Sigmoid colon (tissue), 7 donors: ENCODE results near the gene TYMP. TPM values are rescaled to one million over a fixed set of nuclear protein-coding genes. Genes with fewer than 3 reads are reported as not detected.
"Not testable (repeated sequence)": the region's sequence is repeated elsewhere in the genome, so short reads cannot be mapped to it uniquely, and the experiment has no call there.

Experiments
- DNase-seq: peaks from one replicate; pipeline ENCODE4 v3.0.0-alpha.2; 2019
- H3K27ac ChIP-seq, 4 donors: fragments of 200-600 bp; sonication (generic); one replicate each; pipeline ENCODE4 v1.5.1; 2016 to 2019; ENCODE audit warnings: mild to moderate bottlenecking in 1 of 4
- H3K27me3 ChIP-seq, 3 donors: fragments of 200-600 bp; sonication (generic); one replicate each; pipeline ENCODE4 v1.5.1; 2019; ENCODE audit warnings: mild to moderate bottlenecking in 1 of 3
- H3K36me3 ChIP-seq, 4 donors: fragments of 200-600 bp; sonication (generic); one replicate each; pipeline ENCODE4 v1.5.1; 2016 to 2019
- H3K4me1 ChIP-seq, 4 donors: fragments of 200-600 bp; sonication (generic); one replicate each; pipeline ENCODE4 v1.5.1; 2017 to 2019
- H3K4me3 ChIP-seq, 4 donors: fragments of 200-600 bp; sonication (generic); one replicate each; pipeline ENCODE4 v1.5.1; 2017 to 2019; ENCODE audit warnings: mild to moderate bottlenecking in 2 of 4, moderate library complexity in 1 of 4
- H3K9me3 ChIP-seq, 4 donors: fragments of 200-600 bp in 3 of 4; sonication (generic) in 3 of 4; one replicate each; pipeline versions ENCODE4 v1.5.1 to v1.6.1; 2013 to 2019
- CTCF ChIP-seq, 4 experiments: fragments of 450-650 bp in 3 of 4; fragments of 200-600 bp in 1 of 4; IDR thresholded peaks; one replicate each; pipeline ENCODE4 v1.5.1; 2016 to 2019; ENCODE audit warnings: antibody characterized with exemption in 4 of 4, mild to moderate bottlenecking in 3 of 4, moderate library complexity in 2 of 4
- EP300 ChIP-seq, 4 donors: sonication (generic); formaldehyde crosslinking; IDR thresholded peaks; one replicate each; pipeline ENCODE4 v1.6.1; 2017; ENCODE audit warnings: antibody characterized with exemption in 4 of 4
- POLR2A ChIP-seq, 2 donors: fragments of 450-650 bp; IDR thresholded peaks; one replicate each; pipeline ENCODE4 v1.6.1; 2016; ENCODE audit warnings: antibody characterized with exemption in 2 of 2, mild to moderate bottlenecking in 2 of 2, moderate library complexity in 2 of 2
- POLR2AphosphoS5 ChIP-seq, 4 donors: sonication (generic); formaldehyde crosslinking; IDR thresholded peaks; one replicate each; pipeline ENCODE4 v1.6.1; 2017; ENCODE audit warnings: antibody characterized with exemption in 4 of 4
- WGBS, 2 donors: extraction: QIAGEN DNeasy Blood & Tissue Kit; methylation state at CpG; one replicate each; pipeline ENCODE4 v1.1.7; 2013; 5-methylcytosine and 5-hydroxymethylcytosine counted together
- intact Hi-C: fragments of 100-400 bp; cut with DNase I; formaldehyde crosslinking; loops from one replicate; pipeline ENCODE4 v1.15.1; 2023
- polyA plus RNA-seq, 3 donors: library from polyadenylated mRNA; stranded (reverse); fragments of 200-250 nt; gene quantifications; one replicate each; pipeline ENCODE4 v1.2.3, GENCODE V29; 2013
- total RNA-seq, 4 donors: library from RNA; depleted of rRNA; stranded (reverse); fragments of >200 nt; gene quantifications; one replicate each; pipeline ENCODE4 v1.1.0, GENCODE V29; 2016
- donor health status: healthy with polysubstance abuse.
- donor health status: Bipolar disorder and iron deficiency.
- donor health status: healthy.

Gene TYMP
- total and polyA plus RNA-seq, 7 donors: 17.4 to 169 (median 23.0) TPM

GRCh38 chr22:50536226-50536625 is 6.4 kb upstream of the TYMP start:
- Histone ChIP-seq H3K27me3 (peaks cover 17 to 80% (median 40%) of the 10 kb centered on the region in 3 donors), H3K27ac (no peak overlapping the region), H3K36me3 (no peaks in the 10 kb centered on the region), H3K4me1 (peaks cover 0 to 25% (median 13%) of the 10 kb centered on the region in 4 donors), H3K9me3 (no peaks in the 10 kb centered on the region), H3K4me3 (no peak overlapping the region)
- TF ChIP-seq POLR2A (IDR thresholded peaks at IDR 0.05) (no peak), CTCF (IDR thresholded peaks at IDR 0.05) (no peak), EP300 (IDR thresholded peaks at IDR 0.05) (no peak), POLR2AphosphoS5 (IDR thresholded peaks at IDR 0.05) (no peak)
- 85 to 87% methylated on average over 3 of the region's 3 CpGs for WGBS, 2 donors
- intact Hi-C loops: no loop called here
- no peak for DNase-seq

- H3K27me3 ChIP-seq: peaks cover 27 to 91% (median 52%) of the 10 kb centered on the region in 3 donors
- H3K4me3 ChIP-seq: no peak overlapping the region
- no peaks in the 10 kb centered on the region for H3K9me3 ChIP-seq
- WGBS, 2 donors: 85 to 92% methylated on average over 7 to 8 of the region's 8 CpGs
- no peak for TF ChIP-seq POLR2A (IDR thresholded peaks at IDR 0.05)
- no peak for TF ChIP-seq EP300 (IDR thresholded peaks at IDR 0.05)
- TF ChIP-seq POLR2AphosphoS5 (IDR thresholded peaks at IDR 0.05): no peak
- no peak for TF ChIP-seq CTCF (IDR thresholded peaks at IDR 0.05)
- H3K4me1 ChIP-seq: peaks cover 0 to 36% (median 24%) of the 10 kb centered on the region in 4 donors
- H3K27ac ChIP-seq: peak overlapping the region in 1 of 4 donors; percentile 37
- no peak for DNase-seq
- intact Hi-C loops: no loop called here
- H3K36me3 ChIP-seq: no peaks in the 10 kb centered on the region
Observed at GRCh38 chr22:50535113-50535512, 5.3 kb upstream of the TYMP start.

- H3K4me3 ChIP-seq, H3K36me3 ChIP-seq, H3K9me3 ChIP-seq, DNase-seq, intact Hi-C loops: not testable (repeated sequence)
- Histone ChIP-seq H3K4me1 (peaks cover 0 to 43% (median 33%) of the 10 kb centered on the region in 4 donors), H3K27me3 (peaks cover 33 to 98% (median 62%) of the 10 kb centered on the region in 3 donors), H3K27ac (peak overlapping the region in 3 of 4 donors; percentile 33 to 47 (median 37))
- 62 to 70% methylated on average over 21 of the region's 21 CpGs for WGBS, 2 donors
- peak in 2 of 4 donors; percentile 33 to 42 for TF ChIP-seq POLR2AphosphoS5 (IDR thresholded peaks at IDR 0.05)
Observed at GRCh38 chr22:50533856-50534711, 4.3 kb upstream of the TYMP start.

GRCh38 chr22:50532824-50533796 is 3.3 kb upstream of the TYMP start:
- H3K27ac ChIP-seq: peak overlapping the region in 3 of 4 donors; percentile 79 to 93 (median 83)
- 75 to 83% methylated on average over 19 of the region's 19 CpGs for WGBS, 2 donors
- no peak for DNase-seq

More at GRCh38 chr22:50532824-50533796, 3.3 kb upstream of the TYMP start:
- H3K4me1 ChIP-seq: peaks cover 0 to 42% (median 33%) of the 10 kb centered on the region in 4 donors
- H3K4me3 ChIP-seq: peak overlapping the region in 1 of 4 donors; percentile 54
- no peaks in the 10 kb centered on the region for H3K36me3 ChIP-seq
- no peak for TF ChIP-seq CTCF (IDR thresholded peaks at IDR 0.05)
- TF ChIP-seq EP300 (IDR thresholded peaks at IDR 0.05): no peak
- no peak for TF ChIP-seq POLR2A (IDR thresholded peaks at IDR 0.05)
- no peak for TF ChIP-seq POLR2AphosphoS5 (IDR thresholded peaks at IDR 0.05)
- no peaks in the 10 kb centered on the region for H3K9me3 ChIP-seq
- intact Hi-C loops: no loop called here
- peaks cover 33 to 92% (median 63%) of the 10 kb centered on the region in 3 donors for H3K27me3 ChIP-seq
